GM18951 (cell line): ENCODE data around the gene CSRP1.
"Not testable (repeated sequence)": the region's sequence is repeated elsewhere in the genome, so short reads cannot be mapped to it uniquely, and the experiment has no call there.

Source experiments
- POLR2A ChIP-seq: IDR thresholded peaks from 4 replicates; pipeline ENCODE4 v1.6.1; 2011; ENCODE audit warnings: mild to moderate bottlenecking; ENCODE audit not compliant: insufficient read length, insufficient read depth; ENCODE audit errors: extremely low read depth
- in situ Hi-C: fragments of 300-500 bp; cut with MboI; formaldehyde crosslinking; loops from one replicate; pipeline ENCODE4 v1.12.0; 2022; ENCODE audit warnings: low sequenced_read_pairs, mixed read lengths, inconsistent platforms; ENCODE audit not compliant: unreplicated experiment

CSRP1 gene

DNA sequence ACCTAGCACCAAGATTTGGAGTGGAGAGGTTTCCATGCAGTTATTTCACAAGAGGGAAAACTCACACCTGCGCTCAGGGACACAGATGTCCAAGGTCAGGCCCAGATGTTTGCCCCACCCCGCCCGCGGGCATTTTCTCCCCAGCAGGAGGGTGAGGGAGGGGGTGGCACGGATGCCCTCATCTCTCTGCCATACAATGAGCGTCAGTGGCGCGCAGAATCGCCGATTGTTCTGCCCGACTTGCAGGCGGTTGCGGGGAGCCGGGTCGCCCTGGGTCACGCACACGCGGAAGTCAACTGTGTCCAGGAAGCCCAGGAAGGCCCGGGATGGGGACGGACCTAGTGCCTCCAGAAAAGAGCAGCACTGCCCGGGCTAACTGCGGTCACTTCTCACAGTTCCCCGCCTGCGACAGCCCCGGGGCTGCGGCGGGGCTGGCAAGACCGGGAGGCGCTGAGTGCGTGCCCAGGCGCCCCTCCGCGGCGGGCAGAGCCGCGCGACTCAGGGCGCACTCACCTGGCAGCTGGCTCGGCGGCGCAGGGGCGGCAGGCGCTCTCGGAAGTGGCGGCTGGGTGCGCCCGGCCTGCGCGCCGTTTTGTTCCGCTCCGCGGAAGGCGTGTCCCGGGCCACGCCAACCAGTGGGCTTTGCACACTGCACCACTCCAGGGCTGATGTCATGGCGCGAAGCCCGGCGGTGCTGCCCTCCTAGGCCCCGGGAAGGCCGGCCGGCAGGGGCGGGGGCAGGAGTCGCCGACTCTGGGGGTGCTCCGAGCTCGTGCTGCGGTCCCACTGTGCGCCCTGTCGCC, at the start of gene CSRP1:
Gene CSRP1, minus strand, starts transcription at position 567 of the 803 bp plus-strand sequence. CDS start 10,820 bp downstream, outside the sequence.
- in situ Hi-C loops, result no loop called here

DNA sequence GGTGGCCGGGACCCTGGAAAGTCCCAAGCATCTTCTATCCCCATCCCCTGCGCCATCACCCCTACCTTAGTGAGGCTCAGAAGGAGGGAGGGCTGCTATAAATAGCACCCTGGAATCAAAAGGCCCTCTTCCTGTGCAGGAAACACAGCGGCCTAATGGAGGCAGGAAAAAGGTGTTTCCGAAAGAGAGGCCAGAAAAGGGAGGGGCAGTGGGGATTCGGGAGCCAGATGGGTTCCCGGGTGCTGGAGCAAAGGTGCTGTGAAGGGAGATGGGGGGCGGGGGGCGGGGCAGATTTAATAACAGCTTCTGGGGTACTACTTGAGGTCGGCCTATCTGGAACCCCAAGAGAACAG, 48.6 kb upstream of the CSRP1 start:
- TF ChIP-seq POLR2A, result no peak
- in situ Hi-C loops, result no loop called here

More for the DNA sequence above, at the start of gene CSRP1:
- TF ChIP-seq POLR2A, result peak; percentile 93

DNA sequence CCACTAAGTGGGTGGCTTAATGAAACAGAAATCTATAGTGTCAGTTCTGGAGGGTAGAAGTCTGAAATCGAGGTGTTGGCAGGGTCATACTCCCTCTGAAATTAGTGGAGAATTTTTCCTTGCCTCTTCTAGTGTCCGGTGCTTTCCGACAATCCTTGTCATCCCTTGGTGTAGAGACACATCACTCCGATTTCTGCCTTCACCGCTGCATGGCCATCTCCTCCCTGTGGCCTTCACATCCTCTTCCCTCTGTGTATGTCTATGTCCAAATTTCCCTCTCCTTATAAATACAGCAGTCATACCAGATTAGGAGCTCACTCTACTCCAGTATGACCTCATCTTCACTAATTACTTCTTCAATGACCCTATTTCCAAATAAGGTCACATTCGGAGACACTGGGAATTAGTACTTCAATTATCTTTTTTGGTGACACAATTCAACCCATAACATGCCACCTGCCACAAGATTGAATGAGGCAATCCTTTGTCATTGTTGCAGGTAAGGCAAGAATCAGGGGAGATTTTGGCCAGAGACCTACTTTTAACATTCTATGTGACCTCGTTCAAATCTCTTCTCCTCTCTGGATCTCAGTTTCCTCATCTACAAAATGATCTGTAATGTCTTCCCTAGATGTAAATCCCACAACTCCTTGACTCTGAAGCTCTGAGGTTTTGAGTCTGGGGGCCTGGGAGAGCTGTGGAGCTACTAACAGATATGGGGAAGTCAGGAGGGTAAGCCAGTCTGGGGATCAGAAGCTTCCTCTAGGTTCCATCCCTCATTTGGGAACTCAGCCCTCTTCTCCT, 48.1 kb upstream of the CSRP1 start:
- TF ChIP-seq POLR2A, result no peak
- in situ Hi-C loops, result no loop called here

DNA sequence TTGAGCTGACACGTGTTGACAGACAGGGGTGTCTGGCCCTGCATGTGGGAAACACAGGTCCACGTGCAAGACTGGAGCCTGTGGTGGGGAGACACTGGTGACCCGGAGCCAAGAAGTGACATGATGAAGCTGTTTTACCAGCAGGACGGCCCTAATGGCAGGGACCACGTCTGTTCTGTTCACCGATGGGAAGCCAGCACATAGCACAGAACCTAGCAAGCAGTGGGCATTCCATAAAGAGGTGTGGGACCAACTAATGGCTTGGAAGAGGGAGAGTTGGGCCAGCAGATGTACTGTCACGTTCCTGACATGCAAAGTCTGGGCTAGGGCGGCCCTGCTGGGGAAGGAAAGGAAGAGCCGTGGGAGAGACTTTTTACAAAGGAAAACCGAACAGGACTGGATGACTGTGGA, 47.3 kb upstream of the CSRP1 start:
- TF ChIP-seq POLR2A, result no peak
- in situ Hi-C loops, result no loop called here

DNA sequence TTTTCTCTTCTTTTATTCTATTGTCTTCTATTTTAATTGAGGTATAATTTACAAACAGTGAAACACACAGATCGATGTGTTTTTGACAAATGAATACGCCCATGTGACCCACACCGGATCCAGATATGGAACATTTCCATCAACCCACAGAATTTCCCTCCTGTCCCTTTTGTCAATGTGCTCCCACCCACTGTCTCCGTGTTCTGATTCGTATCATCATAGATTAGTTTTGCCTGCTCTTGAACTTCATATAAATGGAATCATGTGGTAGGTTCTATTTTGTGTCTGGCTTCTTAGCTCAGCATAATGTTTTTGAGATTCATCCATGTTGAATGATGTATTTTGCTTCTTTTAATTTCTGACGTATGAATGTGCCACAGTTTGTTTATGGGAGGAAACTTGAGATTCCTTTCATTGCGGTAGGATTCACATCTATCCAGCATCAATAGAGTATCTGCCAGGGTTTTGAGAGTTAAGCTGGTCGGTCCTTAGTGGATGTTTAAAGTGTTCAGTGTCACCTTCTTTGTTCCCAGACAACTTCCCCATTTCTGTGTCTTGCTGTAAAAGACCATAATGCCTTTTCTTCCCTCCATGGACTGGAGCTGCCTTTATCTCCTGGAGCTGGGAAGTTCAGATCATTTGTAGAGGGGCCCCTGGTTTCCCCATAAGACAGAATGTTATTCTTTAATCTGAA, 46.7 kb upstream of the CSRP1 start:
- no peak for TF ChIP-seq POLR2A
- in situ Hi-C loops, result no loop called here

DNA sequence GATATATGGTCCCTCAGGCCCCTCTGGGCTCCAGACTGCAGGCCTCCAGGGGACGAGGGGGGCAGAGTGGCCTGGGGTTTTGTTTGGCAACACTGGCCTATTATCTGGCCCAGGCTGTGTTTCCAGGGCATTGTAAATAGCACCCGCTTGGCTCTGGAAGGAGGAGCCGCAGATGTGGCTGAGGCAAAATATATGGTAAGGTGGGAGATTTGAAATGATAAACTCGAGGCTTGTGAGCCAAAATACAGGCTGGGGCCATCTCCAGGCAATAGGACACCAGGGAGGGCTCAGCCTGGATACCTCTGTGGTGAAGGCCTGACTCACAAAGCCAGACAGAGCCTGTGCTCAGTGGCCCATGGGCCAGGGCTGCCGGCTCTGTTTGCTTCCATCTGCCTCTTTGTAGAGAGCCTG, 46.0 kb upstream of the CSRP1 start:
- in situ Hi-C loops, result no loop called here
- TF ChIP-seq POLR2A, result no peak

DNA sequence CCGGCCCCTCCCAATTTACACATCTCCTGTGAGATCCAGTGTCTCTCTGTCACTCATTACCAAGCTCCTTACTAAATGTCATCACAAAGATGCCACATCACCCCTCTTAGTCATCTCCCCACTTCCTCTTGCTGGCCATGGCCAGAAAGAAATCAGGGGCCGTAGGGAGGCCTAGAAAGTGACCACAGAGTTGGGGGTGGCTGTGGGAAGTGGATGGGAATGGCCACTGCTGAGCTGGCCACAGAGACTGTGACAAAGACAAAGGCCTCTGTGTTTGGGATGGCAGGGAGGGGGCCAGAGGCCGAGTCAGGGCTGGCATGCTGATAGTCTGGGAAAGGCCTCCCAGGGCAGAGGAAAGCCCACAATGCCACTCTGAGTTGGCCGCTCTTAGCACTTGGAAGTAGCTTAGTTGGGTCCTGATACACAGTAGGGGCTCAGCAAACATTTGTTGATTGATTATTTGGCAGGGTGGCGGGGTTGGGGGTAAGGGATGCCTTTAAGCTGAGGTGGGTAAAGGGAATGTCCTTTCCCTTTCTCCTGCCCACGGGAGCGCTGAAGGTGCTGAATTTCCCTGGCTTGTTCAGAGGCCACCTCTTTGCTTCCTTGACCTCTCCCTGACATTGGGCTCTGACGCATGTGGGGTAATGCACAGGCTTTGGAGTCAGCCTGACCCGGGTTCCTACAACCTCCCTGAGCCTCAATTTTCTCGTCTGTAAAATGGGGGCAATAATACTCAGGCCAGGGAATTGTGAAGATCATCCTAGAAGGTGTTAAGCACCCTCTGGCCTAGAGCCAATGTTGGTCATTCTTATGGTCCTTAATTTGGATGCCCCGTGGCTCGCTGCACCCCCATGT, 45.2 kb upstream of the CSRP1 start:
- in situ Hi-C loops, result no loop called here
- no peak for TF ChIP-seq POLR2A

DNA sequence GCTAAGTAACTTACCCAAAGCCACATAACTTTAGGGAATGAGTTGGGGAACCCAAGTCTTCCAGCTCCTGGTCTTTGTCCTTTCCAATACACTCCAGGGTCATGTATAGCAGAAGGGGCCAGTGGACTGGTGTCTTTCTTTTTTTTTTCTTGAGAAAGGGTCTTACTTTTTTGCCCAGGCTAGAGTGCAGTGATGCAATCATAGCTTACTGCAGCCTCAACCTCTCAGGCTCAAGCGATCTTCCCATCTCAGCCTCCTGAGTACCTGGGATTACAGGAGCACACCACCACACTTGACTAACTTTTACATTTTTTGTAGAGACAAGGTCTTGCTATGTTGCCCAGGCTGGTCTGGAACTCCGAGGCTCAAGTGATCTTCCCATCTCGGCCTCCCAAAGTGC, 44.2 kb upstream of the CSRP1 start:
- in situ Hi-C loops, result no loop called here

DNA sequence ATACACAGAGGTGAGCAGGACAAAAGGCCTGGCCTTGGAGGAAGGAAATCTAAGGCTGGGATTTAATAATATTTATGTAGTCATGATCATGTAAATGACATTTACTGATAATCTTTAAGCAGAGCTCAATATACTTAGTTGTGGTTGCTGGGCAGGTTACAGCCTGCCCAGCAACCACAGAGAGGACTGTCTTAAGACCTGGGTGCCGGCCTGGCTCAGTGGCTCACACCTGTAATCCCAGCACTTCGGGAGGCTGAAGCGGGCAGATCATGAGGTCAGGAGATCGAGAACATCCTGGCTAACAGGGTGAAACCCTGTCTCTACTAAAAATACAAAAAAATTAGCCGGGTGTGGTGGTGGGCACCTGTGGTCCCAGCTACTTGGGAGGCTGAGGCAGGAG, 42.6 kb upstream of the CSRP1 start:
- in situ Hi-C loops, result not testable (repeated sequence)

More for the DNA sequence above, 44.2 kb upstream of the CSRP1 start:
- no peak for TF ChIP-seq POLR2A

DNA sequence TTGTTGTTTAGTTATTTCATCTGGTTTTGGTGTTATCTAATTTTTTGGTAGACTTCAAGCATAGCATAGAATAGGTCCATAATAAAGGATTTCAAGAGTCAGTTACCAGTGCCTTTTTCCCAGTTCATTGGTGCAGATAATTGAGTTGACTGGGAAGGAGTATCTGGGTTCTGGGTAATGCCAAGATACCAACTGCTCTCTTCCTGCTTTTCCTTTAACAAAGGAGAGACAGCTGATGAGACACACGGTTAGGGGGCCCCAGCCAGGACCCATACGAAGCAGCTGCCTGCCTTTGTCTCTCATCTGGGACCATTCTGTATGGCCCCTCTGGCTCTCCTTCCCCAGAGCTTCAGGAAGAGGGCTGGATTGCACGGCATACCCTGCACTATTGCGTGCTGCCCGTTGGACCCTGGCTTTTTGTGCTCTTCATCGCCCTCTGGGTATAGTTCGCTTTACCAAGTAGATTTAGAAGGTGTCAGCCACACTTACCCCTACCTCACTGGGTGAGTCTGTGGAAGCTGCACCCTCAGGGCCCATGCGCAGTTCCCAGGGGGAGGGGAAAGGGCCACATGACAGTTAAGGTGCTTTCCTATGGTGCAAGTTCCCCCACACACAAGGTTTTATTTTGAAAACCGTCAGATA, 39.0 kb upstream of the CSRP1 start:
- in situ Hi-C loops, result no loop called here
- TF ChIP-seq POLR2A, result no peak

DNA sequence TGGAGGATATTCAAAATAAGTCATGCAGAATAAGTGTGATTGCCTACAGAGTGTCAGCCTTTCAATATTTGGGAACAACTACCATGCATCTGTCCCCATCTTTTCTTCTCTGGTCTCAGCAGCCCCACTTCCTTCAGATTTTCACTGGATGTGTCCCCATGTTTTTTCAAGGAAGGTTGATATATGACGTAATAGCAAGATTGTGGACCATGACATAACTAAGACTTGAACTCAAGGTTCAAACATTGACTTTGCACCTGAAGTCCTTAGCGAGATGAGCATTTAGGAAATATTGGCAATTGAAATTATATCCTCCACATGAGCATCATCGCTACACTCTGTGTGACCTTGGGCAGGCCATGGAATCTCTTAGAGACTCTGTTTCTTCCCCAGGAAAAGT, 37.8 kb upstream of the CSRP1 start:
- in situ Hi-C loops, result no loop called here

More for the DNA sequence above, 37.8 kb upstream of the CSRP1 start:
- no peak for TF ChIP-seq POLR2A
